Neural cell (in vitro differentiated cells): Measurements from ENCODE around the gene SLC7A1.

ENCODE experiments used
- CTCF ChIP-seq: fragments of 450-650 bp; IDR thresholded peaks from 2 replicates; pipeline ENCODE4 v1.5.1; 2014; ENCODE audit warnings: antibody characterized with exemption, mild to moderate bottlenecking, moderate library complexity; ENCODE audit not compliant: poor library complexity, severe bottlenecking
- EP300 ChIP-seq: fragments of 450-650 bp; conservative IDR thresholded peaks from 2 replicates; pipeline ENCODE4 v1.6.1; 2014; ENCODE audit warnings: antibody characterized with exemption, mild to moderate bottlenecking, moderate library complexity; ENCODE audit not compliant: poor library complexity, severe bottlenecking
- EZH2 ChIP-seq: fragments of 200-600, 300-800 bp; shearing (Covaris generic), sonication (generic); IDR thresholded peaks from 2 replicates; pipeline ENCODE4 v1.6.1; 2014; ENCODE audit warnings: antibody characterized with exemption, low read length, borderline replicate concordance, mild to moderate bottlenecking; ENCODE audit not compliant: insufficient read depth, poor library complexity, severe bottlenecking
- POLR2AphosphoS5 ChIP-seq: IDR thresholded peaks from 2 replicates; pipeline ENCODE4 v1.6.1; 2012
- RAD21 ChIP-seq: fragments of 450-650 bp; conservative IDR thresholded peaks from 2 replicates; pipeline ENCODE4 v1.6.1; 2014; ENCODE audit warnings: antibody characterized with exemption, mild to moderate bottlenecking, moderate library complexity
- REST ChIP-seq: IDR thresholded peaks from 2 replicates; pipeline ENCODE4 v1.6.1; 2012; ENCODE audit warnings: borderline replicate concordance
- SMC3 ChIP-seq: fragments of 450-650 bp; conservative IDR thresholded peaks from 2 replicates; pipeline ENCODE4 v1.6.1; 2014; ENCODE audit warnings: antibody characterized with exemption, mild to moderate bottlenecking, moderate library complexity; ENCODE audit not compliant: poor library complexity
- TAF1 ChIP-seq: IDR thresholded peaks from 2 replicates; pipeline ENCODE4 v1.6.1; 2012; ENCODE audit warnings: low read depth

- no peak for TF ChIP-seq CTCF
- TF ChIP-seq EP300, result no peak
- no peak for TF ChIP-seq RAD21
- TF ChIP-seq TAF1, result no peak
- TF ChIP-seq POLR2AphosphoS5, result no peak
- no peak for TF ChIP-seq EZH2
- TF ChIP-seq REST, result no peak
- TF ChIP-seq SMC3, result no peak
These were observed 1.7 kb downstream of the SLC7A1 start for GRCh38 chr13:29593605-29594297.
